OCI-LY3 (cell line): Measurements from ENCODE around the gene TK1.

Experiments used
- CTCF ChIP-seq: fragments of 200-600, 300-600 bp; sonication (generic); IDR thresholded peaks from 2 replicates; pipeline ENCODE4 v1.5.1; 2014; ENCODE audit warnings: antibody characterized with exemption, low read length, low read depth
- EZH2phosphoT487 ChIP-seq: fragments of 200-600 bp; shearing (Covaris generic); IDR thresholded peaks from 2 replicates; pipeline ENCODE4 v1.6.1; 2018; ENCODE audit warnings: antibody characterized with exemption, mixed run types, low read depth

GRCh38 chr17:78173097-78173715 lies 13.6 kb downstream of the TK1 start:
- TF ChIP-seq CTCF (no peak), EZH2phosphoT487 (no peak)
